Common myeloid progenitor, CD34-positive (primary cell): Measurements from ENCODE around the gene MDFIC.

Experiments
- CTCF ChIA-PET: fragments of 350-600 bp; sonication (Branson Sonifier 250); formaldehyde crosslinking; loops from one replicate; lab custom pipeline; 2021; ENCODE audit warnings: antibody characterized with exemption; lab: Charles Lee
- POLR2A ChIA-PET: fragments of 350-600 bp; sonication (Branson Sonifier 250); formaldehyde crosslinking; loops from one replicate; lab custom pipeline; 2021; ENCODE audit warnings: antibody characterized with exemption; lab: Charles Lee
- DNase-seq, 3 donors: peaks; one replicate each; pipeline versions ENCODE4 v3.0.0 to v3.0.0-alpha.2; 2013
- H3K27ac ChIP-seq, 2 experiments: 1 replicate in 1 of 2; 2 replicates in 1 of 2; pipeline ENCODE4 v1.7.0; 2013; ENCODE audit warnings: inconsistent platforms in 2 of 2, low read length in 2 of 2, mild to moderate bottlenecking in 2 of 2, low read depth in 1 of 2, moderate library complexity in 1 of 2; ENCODE audit not compliant: severe bottlenecking in 2 of 2, insufficient read depth in 1 of 2, poor library complexity in 1 of 2
- H3K27me3 ChIP-seq, 5 experiments: replicated peaks in 2 of 5; 1 replicate in 3 of 5; 2 replicates in 2 of 5; pipeline versions ENCODE4 v1.6.1 to v1.7.0; 2013; ENCODE audit warnings: low read length in 4 of 5, mild to moderate bottlenecking in 2 of 5, moderate library complexity in 2 of 5, inconsistent platforms in 1 of 5; ENCODE audit not compliant: insufficient read depth in 5 of 5, control insufficient read depth in 4 of 5
- H3K36me3 ChIP-seq, 4 experiments: 1 replicate in 2 of 4; 2 replicates in 2 of 4; pipeline versions ENCODE4 v1.6.1 to v1.7.0; 2013; ENCODE audit warnings: low read length in 3 of 4, control low read depth in 1 of 4, mild to moderate bottlenecking in 1 of 4; ENCODE audit not compliant: control insufficient read depth in 4 of 4, insufficient read depth in 4 of 4
- H3K4me1 ChIP-seq, 4 experiments: 1 replicate in 3 of 4; 2 replicates in 1 of 4; pipeline versions ENCODE4 v1.6.1 to v1.7.1; 2013; ENCODE audit warnings: low read length in 3 of 4, mild to moderate bottlenecking in 3 of 4, control low read depth in 1 of 4, inconsistent platforms in 1 of 4, moderate library complexity in 1 of 4; ENCODE audit not compliant: control insufficient read depth in 4 of 4, insufficient read depth in 4 of 4; ENCODE audit errors: control extremely low read depth in 1 of 4
- H3K4me3 ChIP-seq, 7 experiments: 1 replicate in 4 of 7; 2 replicates in 3 of 7; pipeline versions ENCODE4 v1.5.1 to v1.7.0; 2013; ENCODE audit warnings: mild to moderate bottlenecking in 7 of 7, low read length in 6 of 7, moderate library complexity in 6 of 7, inconsistent platforms in 2 of 7, low read depth in 2 of 7, control low read depth in 1 of 7; ENCODE audit not compliant: insufficient read depth in 4 of 7, control insufficient read depth in 1 of 7; ENCODE audit errors: extremely low read depth in 1 of 7
- H3K9me3 ChIP-seq, 5 experiments: 1 replicate in 4 of 5; 2 replicates in 1 of 5; pipeline versions ENCODE4 v1.6.1 to v1.7.1; 2013; ENCODE audit warnings: low read length in 4 of 5, mild to moderate bottlenecking in 2 of 5, inconsistent platforms in 1 of 5, low read depth in 1 of 5, moderate library complexity in 1 of 5; ENCODE audit not compliant: control insufficient read depth in 4 of 5, insufficient read depth in 2 of 5; ENCODE audit errors: control extremely low read depth in 1 of 5
- WGBS: methylation state at CpG from one replicate; pipeline ENCODE4 v1.1.5; 2013; ENCODE audit not compliant: insufficient coverage; 5-methylcytosine and 5-hydroxymethylcytosine counted together

MDFIC gene

GRCh38 chr7:114981323-114981722 is 59.4 kb downstream of the MDFIC start:
- no peak overlapping the region for H3K27ac ChIP-seq
- POLR2A ChIA-PET: interaction anchor here (0.6 to 1.0 kb wide), 2 partner anchors 15 to 18 kb away, joined by 3 read pairs; no protein-coding TSS in a partner anchor
- H3K4me1 ChIP-seq: peaks cover 6 to 31% (median 12%) of the 10 kb centered on the region in 4 experiments
- peak in 2 of 3 donors; percentile 79 to 82 for DNase-seq
- H3K27me3 ChIP-seq: no peaks in the 10 kb centered on the region
- no peaks in the 10 kb centered on the region for H3K9me3 ChIP-seq
- no peak overlapping the region for H3K4me3 ChIP-seq
- WGBS: no CpG with 5 or more reads among the region's 2 CpGs
- H3K36me3 ChIP-seq: peaks cover 0 to 17% (median 3%) of the 10 kb centered on the region in 4 experiments
- CTCF ChIA-PET: no interaction called here

- POLR2A ChIA-PET: no interaction called here
- Histone ChIP-seq H3K9me3 (no peaks in the 10 kb centered on the region), H3K36me3 (peaks cover 0 to 18% (median 3%) of the 10 kb centered on the region in 4 experiments)
Observed at GRCh38 chr7:114985116-114985715, 63.3 kb downstream of the MDFIC start.

GRCh38 chr7:114986190-114987180 is 64.6 kb downstream of the MDFIC start:
- WGBS: no CpG with 5 or more reads among the region's 3 CpGs
- Histone ChIP-seq H3K27me3 (no peaks in the 10 kb centered on the region), H3K4me1 (peaks cover 0 to 11% (median 5%) of the 10 kb centered on the region in 4 experiments), H3K9me3 (no peaks in the 10 kb centered on the region), H3K27ac (no peak overlapping the region), H3K4me3 (no peak overlapping the region), H3K36me3 (peaks cover 0 to 14% (median 3%) of the 10 kb centered on the region in 4 experiments)
- ChIA-PET CTCF (interaction anchor here (2.4 kb wide), 1 partner anchor 12 kb away, joined by 10 read pairs; no protein-coding TSS in a partner anchor), POLR2A (no interaction called here)
- no peak for DNase-seq

More at GRCh38 chr7:114985116-114985715, 63.3 kb downstream of the MDFIC start:
- Histone ChIP-seq H3K27me3 (no peaks in the 10 kb centered on the region), H3K27ac (no peak overlapping the region), H3K4me3 (no peak overlapping the region), H3K4me1 (peaks cover 0 to 21% (median 8%) of the 10 kb centered on the region in 4 experiments)
- DNase-seq: no peak
- CTCF ChIA-PET: no interaction called here
- WGBS: 100% methylated on average over 1 of the region's 2 CpGs

- H3K4me1 ChIP-seq: peaks cover 0 to 9% (median 3%) of the 10 kb centered on the region in 4 experiments
- no peak overlapping the region for H3K27ac ChIP-seq
- 100% methylated on average over 1 of the region's 1 CpG for WGBS
- ChIA-PET CTCF (interaction anchor here (0.7 to 2.4 kb wide), 3 partner anchors 10 to 17 kb away, joined by 3 to 10 read pairs (median 3); no protein-coding TSS in a partner anchor), POLR2A (no interaction called here)
- peaks cover 0 to 9% (median 1%) of the 10 kb centered on the region in 4 experiments for H3K36me3 ChIP-seq
- H3K9me3 ChIP-seq: no peaks in the 10 kb centered on the region
- no peaks in the 10 kb centered on the region for H3K27me3 ChIP-seq
- DNase-seq: no peak
- H3K4me3 ChIP-seq: no peak overlapping the region
Observed at GRCh38 chr7:114988026-114988425, 66.1 kb downstream of the MDFIC start.

- no peak overlapping the region for H3K27ac ChIP-seq
- H3K4me3 ChIP-seq: no peak overlapping the region
- peaks cover 0 to 4% (median 1%) of the 10 kb centered on the region in 4 experiments for H3K36me3 ChIP-seq
- H3K9me3 ChIP-seq: no peaks in the 10 kb centered on the region
- DNase-seq: peak in 2 of 3 donors; percentile 40 to 63
- CTCF ChIA-PET: interaction anchor here (2.4 kb wide), 1 partner anchor 10 kb away, joined by 10 read pairs; no protein-coding TSS in a partner anchor
- POLR2A ChIA-PET: no interaction called here
- H3K27me3 ChIP-seq: no peaks in the 10 kb centered on the region
- WGBS: 54% methylated on average over 2 of the region's 2 CpGs
- H3K4me1 ChIP-seq: peaks cover 0 to 9% (median 3%) of the 10 kb centered on the region in 4 experiments
Observed at GRCh38 chr7:114988755-114989375, 67.0 kb downstream of the MDFIC start.

GRCh38 chr7:114989531-114989930 is 67.6 kb downstream of the MDFIC start:
- POLR2A ChIA-PET: no interaction called here
- peaks cover 0 to 9% (median 3%) of the 10 kb centered on the region in 4 experiments for H3K4me1 ChIP-seq
- no peak overlapping the region for H3K27ac ChIP-seq
- no peak for DNase-seq
- H3K36me3 ChIP-seq: peaks cover 0 to 4% (median 1%) of the 10 kb centered on the region in 4 experiments
- H3K4me3 ChIP-seq: no peak overlapping the region
- no peaks in the 10 kb centered on the region for H3K27me3 ChIP-seq
- CTCF ChIA-PET: no interaction called here
- no CpG with 5 or more reads among the region's 5 CpGs for WGBS
- no peaks in the 10 kb centered on the region for H3K9me3 ChIP-seq
